Activated B cell treated with CpG ODN at 0.5 μM for 24 hours (primary cell): ENCODE results near the gene GREM1. TPM values are rescaled to one million over a fixed set of nuclear protein-coding genes. Genes with fewer than 3 reads are reported as not detected.

Source experiments
- ATAC-seq: fragments of 200-7000 bp; cut with Tn5 transposase; one replicate; pipeline ENCODE4 v1.10.0; 2021; ENCODE audit warnings: low read depth, mild to moderate bottlenecking, moderate library complexity
- CTCF ChIA-PET: fragments of 350-600 bp; sonication (Branson Sonifier 250); formaldehyde crosslinking; loops from one replicate; lab custom pipeline; 2021; ENCODE audit warnings: antibody characterized with exemption; lab: Charles Lee
- POLR2A ChIA-PET: fragments of 350-600 bp; sonication (Branson Sonifier 250); formaldehyde crosslinking; loops from one replicate; lab custom pipeline; 2021; ENCODE audit warnings: antibody characterized with exemption; lab: Charles Lee
- DNase-seq: peaks from one replicate; pipeline ENCODE4 v3.0.0; 2022
- H3K27ac Mint-ChIP-seq: one replicate; pipeline ENCODE4 v1.8.0; 2020; ENCODE audit warnings: mixed read lengths
- H3K27me3 Mint-ChIP-seq: one replicate; pipeline ENCODE4 v1.8.0; 2021; ENCODE audit warnings: mixed read lengths
- H3K36me3 Mint-ChIP-seq: one replicate; pipeline ENCODE4 v1.8.0; 2021; ENCODE audit warnings: low read depth, mixed read lengths
- H3K4me1 Mint-ChIP-seq: one replicate; pipeline ENCODE4 v1.8.0; 2021; ENCODE audit warnings: mixed read lengths
- H3K4me3 Mint-ChIP-seq: one replicate; pipeline ENCODE4 v1.8.0; 2020; ENCODE audit warnings: mild to moderate bottlenecking, mixed read lengths
- H3K9me3 Mint-ChIP-seq: one replicate; pipeline ENCODE4 v1.8.0; 2020; ENCODE audit warnings: mixed read lengths
- CTCF ChIP-seq: fragments of 200-600 bp; IDR thresholded peaks from one replicate; pipeline ENCODE4 v1.8.0; 2022; ENCODE audit warnings: antibody characterized with exemption, mild to moderate bottlenecking
- intact Hi-C: fragments of 100-400 bp; cut with micrococcal nuclease; formaldehyde crosslinking; loops from one replicate; pipeline ENCODE4 v1.15.1; 2024
- total RNA-seq: library from RNA; stranded (reverse); gene quantifications from 2 replicates; pipeline ENCODE4 v1.2.3, GENCODE V29; 2022

Gene GREM1
- total RNA-seq, 1 donor from 2014 or later = not detected

GRCh38 chr15:32730677-32731654 is 13.2 kb downstream of the GREM1 start:
- DNase-seq = no peak
- peaks cover 24% of the 10 kb centered on the region for H3K27me3 Mint-ChIP-seq
- intact Hi-C loops = no loop called here

GRCh38 chr15:32732574-32733157 is 14.9 kb downstream of the GREM1 start:
- Mint-ChIP-seq H3K36me3 (no peaks in the 10 kb centered on the region), H3K4me3 (no peak overlapping the region), H3K4me1 (no peaks in the 10 kb centered on the region), H3K27ac (no peak overlapping the region), H3K9me3 (no peaks in the 10 kb centered on the region), H3K27me3 (peaks cover 28% of the 10 kb centered on the region)
- intact Hi-C loops = no loop called here
- DNase-seq (no peak), ATAC-seq (no peak)
- POLR2A ChIA-PET = no interaction called here
- CTCF ChIA-PET = no interaction called here
- TF ChIP-seq CTCF = no peak

More at GRCh38 chr15:32730677-32731654, 13.2 kb downstream of the GREM1 start:
- Mint-ChIP-seq H3K9me3 (peaks cover 5% of the 10 kb centered on the region), H3K36me3 (no peaks in the 10 kb centered on the region), H3K4me1 (no peaks in the 10 kb centered on the region), H3K27ac (no peak overlapping the region), H3K4me3 (peak overlapping the region; percentile 17)
- ChIA-PET POLR2A (no interaction called here), CTCF (no interaction called here)
- no peak for TF ChIP-seq CTCF
- peak; percentile 54 for ATAC-seq

GRCh38 chr15:32733281-32733680 is 15.5 kb downstream of the GREM1 start:
- no peaks in the 10 kb centered on the region for H3K36me3 Mint-ChIP-seq
- no peak for TF ChIP-seq CTCF
- H3K9me3 Mint-ChIP-seq = no peaks in the 10 kb centered on the region
- POLR2A ChIA-PET = no interaction called here
- peaks cover 25% of the 10 kb centered on the region for H3K27me3 Mint-ChIP-seq
- ATAC-seq = no peak
- intact Hi-C loops = no loop called here
- no peak overlapping the region for H3K4me3 Mint-ChIP-seq
- H3K27ac Mint-ChIP-seq = no peak overlapping the region
- CTCF ChIA-PET = no interaction called here
- H3K4me1 Mint-ChIP-seq = no peaks in the 10 kb centered on the region
- no peak for DNase-seq

GRCh38 chr15:32735989-32736700 is 18.3 kb downstream of the GREM1 start:
- Mint-ChIP-seq H3K27ac (no peak overlapping the region), H3K4me1 (no peaks in the 10 kb centered on the region), H3K36me3 (no peaks in the 10 kb centered on the region), H3K9me3 (peaks cover 8% of the 10 kb centered on the region), H3K4me3 (no peak overlapping the region), H3K27me3 (peaks cover 16% of the 10 kb centered on the region)
- intact Hi-C loops = no loop called here
- CTCF ChIA-PET = interaction anchor here (0.5 kb wide), 1 partner anchor 19 kb away, joined by 3 read pairs; no protein-coding TSS in a partner anchor
- POLR2A ChIA-PET = no interaction called here
- no peak for TF ChIP-seq CTCF
- DNase-seq (no peak), ATAC-seq (no peak)

GRCh38 chr15:32736701-32737061 is 18.9 kb downstream of the GREM1 start:
- POLR2A ChIA-PET = no interaction called here

More at GRCh38 chr15:32736701-32737061, 18.9 kb downstream of the GREM1 start:
- no peak for DNase-seq
- Mint-ChIP-seq H3K9me3 (peaks cover 8% of the 10 kb centered on the region), H3K4me1 (no peaks in the 10 kb centered on the region), H3K27me3 (peaks cover 16% of the 10 kb centered on the region), H3K4me3 (no peak overlapping the region), H3K27ac (no peak overlapping the region), H3K36me3 (no peaks in the 10 kb centered on the region)
- intact Hi-C loops = no loop called here
- ATAC-seq = no peak
- CTCF ChIA-PET = no interaction called here
- TF ChIP-seq CTCF = no peak
